ENCODE data around the gene TPX2. TPM values are rescaled to one million over a fixed set of nuclear protein-coding genes. Genes with fewer than 3 reads are reported as not detected.

The TPX2 gene
- total and polyA plus RNA-seq, 2 donors: 0.84 to 22.7 TPM

DNA sequence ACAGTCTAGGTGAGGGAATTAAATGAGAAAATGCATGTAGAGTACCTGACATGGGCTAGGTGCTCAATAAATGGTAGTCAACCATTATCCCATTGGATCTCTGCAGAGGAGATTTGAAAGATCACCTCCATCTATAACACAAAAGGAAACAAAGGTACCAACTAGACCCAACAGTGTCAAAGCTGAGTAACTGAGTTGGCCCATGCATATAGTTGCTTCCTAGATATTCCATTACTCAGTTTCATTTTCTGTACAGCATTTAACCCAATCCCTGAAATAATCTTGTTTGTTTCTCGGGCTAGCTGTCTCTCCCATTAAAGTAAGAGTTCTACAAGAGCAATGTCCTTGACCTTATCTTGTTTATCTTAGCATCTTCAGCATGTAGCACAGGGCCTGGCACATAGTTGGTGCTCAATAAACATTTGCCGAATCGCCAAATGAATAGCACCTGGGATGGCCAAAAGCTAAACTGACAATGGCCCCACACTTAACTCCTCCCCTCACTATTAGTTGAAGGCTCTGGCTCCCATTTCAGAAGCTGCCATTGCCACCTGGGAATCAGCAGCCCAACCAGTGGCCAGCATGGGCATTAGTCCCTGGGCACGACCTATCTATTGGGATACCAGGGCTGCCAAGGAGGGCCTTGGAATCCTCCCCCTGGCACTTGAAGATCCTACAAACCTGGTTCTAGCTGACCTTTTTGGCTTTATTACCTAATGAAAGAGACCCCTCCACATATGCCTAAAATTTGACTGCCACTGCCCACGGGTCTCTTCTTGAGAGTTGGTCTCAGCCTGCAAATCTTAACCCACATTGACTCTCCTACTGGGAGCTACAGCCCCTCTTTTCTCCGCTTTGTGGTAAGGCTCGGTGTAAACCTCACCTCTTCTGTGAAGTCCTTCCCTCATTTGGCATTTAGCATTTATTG is 39.0 kb upstream of the TPX2 start:
- WGBS: 95% methylated on average over 7 of the region's 7 CpGs
- DNase-seq (ENCODE audit: extremely low spot score): no peak
- Histone ChIP-seq H3K27ac (ENCODE audit: low read depth) (peak overlapping the region; percentile 74), H3K4me1 (ENCODE audit: insufficient read depth) (peaks cover 7% of the 10 kb centered on the region), H3K36me3 (ENCODE audit: insufficient read depth) (no peaks in the 10 kb centered on the region), H3K4me3 (ENCODE audit: low read depth, low read length) (no peak overlapping the region)

- DNase-seq (ENCODE audit: extremely low spot score): no peak
- 86% methylated on average over 5 of the region's 5 CpGs for WGBS
- Histone ChIP-seq H3K4me1 (ENCODE audit: insufficient read depth) (peaks cover 8% of the 10 kb centered on the region), H3K4me3 (ENCODE audit: low read depth, low read length) (no peak overlapping the region), H3K36me3 (ENCODE audit: insufficient read depth) (no peaks in the 10 kb centered on the region), H3K27ac (ENCODE audit: low read depth) (no peak overlapping the region)
Measured at GRCh38 chr20:31700747-31701146, 38.3 kb upstream of the TPX2 start.

- no peaks in the 10 kb centered on the region for H3K36me3 ChIP-seq (ENCODE audit: insufficient read depth)
- H3K27ac ChIP-seq (ENCODE audit: low read depth): peak overlapping the region; percentile 41
- peaks cover 8% of the 10 kb centered on the region for H3K4me1 ChIP-seq (ENCODE audit: insufficient read depth)
- no peak overlapping the region for H3K4me3 ChIP-seq (ENCODE audit: low read depth, low read length)
- DNase-seq (ENCODE audit: extremely low spot score): no peak
- WGBS: 85% methylated on average over 1 of the region's 1 CpG
Measured at GRCh38 chr20:31701591-31701990, 37.5 kb upstream of the TPX2 start.

DNA sequence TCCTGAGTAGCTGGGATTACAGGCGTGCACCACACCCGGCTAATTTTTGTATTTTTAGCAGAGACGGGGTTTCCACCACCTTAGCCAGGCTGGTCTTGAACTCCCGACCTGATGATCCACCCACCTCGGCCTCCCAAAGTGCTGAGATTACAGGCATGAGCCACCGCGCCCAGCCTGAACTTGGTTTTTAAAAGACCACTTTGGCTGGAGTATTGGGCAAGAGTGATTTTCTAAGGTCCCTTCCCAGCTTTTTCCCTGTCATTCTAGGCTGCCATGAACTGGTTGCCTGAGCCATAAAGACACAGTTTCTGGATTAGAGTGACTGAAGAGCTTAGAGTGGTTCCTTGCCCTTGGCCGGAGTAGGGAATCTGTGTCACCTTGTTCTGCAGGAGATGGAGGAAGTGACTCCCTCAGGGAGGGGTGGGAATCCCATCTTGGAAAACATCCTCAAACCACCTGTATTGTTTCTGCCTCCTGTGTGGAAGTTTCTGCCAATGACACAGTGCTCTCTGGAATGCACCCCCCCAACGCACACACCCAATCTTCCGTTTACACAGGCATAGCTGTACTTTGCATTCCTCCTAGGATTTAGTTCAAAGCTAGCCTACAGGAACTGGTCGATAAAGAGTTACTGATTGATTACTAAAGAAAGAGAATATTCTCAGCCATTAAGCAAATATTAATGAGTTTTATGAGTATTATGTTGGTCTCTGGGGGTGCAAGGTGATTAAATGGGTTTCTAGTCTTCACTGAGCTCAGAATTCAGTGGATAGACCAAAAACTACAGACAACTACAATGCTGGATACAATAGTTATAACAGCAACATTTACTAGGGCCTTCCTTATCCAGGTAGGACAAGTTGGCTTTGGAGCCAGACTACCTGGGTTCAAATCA is 34.6 kb upstream of the TPX2 start:
- Histone ChIP-seq H3K36me3 (ENCODE audit: insufficient read depth) (no peaks in the 10 kb centered on the region), H3K4me1 (ENCODE audit: insufficient read depth) (peaks cover 9% of the 10 kb centered on the region), H3K27ac (ENCODE audit: low read depth) (peak overlapping the region; percentile 62), H3K4me3 (ENCODE audit: low read depth, low read length) (no peak overlapping the region)
- no peak for DNase-seq (ENCODE audit: extremely low spot score)
- WGBS: 75% methylated on average over 11 of the region's 11 CpGs

DNA sequence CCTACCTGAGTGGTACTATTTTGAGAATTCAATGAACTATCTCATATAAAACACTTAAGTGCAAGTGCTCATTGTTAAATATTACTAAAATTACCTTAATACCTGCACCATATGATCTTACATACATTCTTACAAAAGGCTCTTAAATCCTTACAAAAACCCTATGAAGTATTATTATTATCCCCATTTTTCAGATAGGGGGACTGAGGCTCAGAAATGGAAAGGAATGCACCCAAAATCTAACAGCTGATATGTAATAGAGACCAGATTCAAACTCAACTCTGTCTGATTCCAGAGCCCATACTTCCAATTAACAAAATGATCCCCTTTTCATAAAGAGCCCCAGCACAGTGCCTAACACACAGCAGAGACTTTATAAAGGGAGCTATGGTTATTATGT is 33.9 kb upstream of the TPX2 start:
- no peak for DNase-seq (ENCODE audit: extremely low spot score)
- H3K36me3 ChIP-seq (ENCODE audit: insufficient read depth): no peaks in the 10 kb centered on the region
- H3K4me1 ChIP-seq (ENCODE audit: insufficient read depth): peaks cover 9% of the 10 kb centered on the region
- no peak overlapping the region for H3K4me3 ChIP-seq (ENCODE audit: low read depth, low read length)
- no peak overlapping the region for H3K27ac ChIP-seq (ENCODE audit: low read depth)

- Histone ChIP-seq H3K4me3 (ENCODE audit: low read depth, low read length) (no peak overlapping the region), H3K27ac (ENCODE audit: low read depth) (no peak overlapping the region), H3K36me3 (ENCODE audit: insufficient read depth) (no peaks in the 10 kb centered on the region), H3K4me1 (ENCODE audit: insufficient read depth) (peaks cover 7% of the 10 kb centered on the region)
- 88% methylated on average over 4 of the region's 4 CpGs for WGBS
- no peak for DNase-seq (ENCODE audit: extremely low spot score)
Measured at GRCh38 chr20:31705598-31706597, 33.2 kb upstream of the TPX2 start.

GRCh38 chr20:31706607-31707257 is 32.4 kb upstream of the TPX2 start:
- no peak overlapping the region for H3K27ac ChIP-seq (ENCODE audit: low read depth)

GRCh38 chr20:31707258-31707615 is 31.9 kb upstream of the TPX2 start:
- no peaks in the 10 kb centered on the region for H3K36me3 ChIP-seq (ENCODE audit: insufficient read depth)
- H3K4me1 ChIP-seq (ENCODE audit: insufficient read depth): peaks cover 9% of the 10 kb centered on the region
- H3K4me3 ChIP-seq (ENCODE audit: low read depth, low read length): no peak overlapping the region
- DNase-seq (ENCODE audit: extremely low spot score): no peak
- 96% methylated on average over 5 of the region's 5 CpGs for WGBS
- no peak overlapping the region for H3K27ac ChIP-seq (ENCODE audit: low read depth)

More at GRCh38 chr20:31706607-31707257, 32.4 kb upstream of the TPX2 start:
- WGBS: 96% methylated on average over 2 of the region's 2 CpGs
- no peak for DNase-seq (ENCODE audit: extremely low spot score)
- Histone ChIP-seq H3K36me3 (ENCODE audit: insufficient read depth) (no peaks in the 10 kb centered on the region), H3K4me1 (ENCODE audit: insufficient read depth) (peaks cover 9% of the 10 kb centered on the region), H3K4me3 (ENCODE audit: low read depth, low read length) (no peak overlapping the region)

DNA sequence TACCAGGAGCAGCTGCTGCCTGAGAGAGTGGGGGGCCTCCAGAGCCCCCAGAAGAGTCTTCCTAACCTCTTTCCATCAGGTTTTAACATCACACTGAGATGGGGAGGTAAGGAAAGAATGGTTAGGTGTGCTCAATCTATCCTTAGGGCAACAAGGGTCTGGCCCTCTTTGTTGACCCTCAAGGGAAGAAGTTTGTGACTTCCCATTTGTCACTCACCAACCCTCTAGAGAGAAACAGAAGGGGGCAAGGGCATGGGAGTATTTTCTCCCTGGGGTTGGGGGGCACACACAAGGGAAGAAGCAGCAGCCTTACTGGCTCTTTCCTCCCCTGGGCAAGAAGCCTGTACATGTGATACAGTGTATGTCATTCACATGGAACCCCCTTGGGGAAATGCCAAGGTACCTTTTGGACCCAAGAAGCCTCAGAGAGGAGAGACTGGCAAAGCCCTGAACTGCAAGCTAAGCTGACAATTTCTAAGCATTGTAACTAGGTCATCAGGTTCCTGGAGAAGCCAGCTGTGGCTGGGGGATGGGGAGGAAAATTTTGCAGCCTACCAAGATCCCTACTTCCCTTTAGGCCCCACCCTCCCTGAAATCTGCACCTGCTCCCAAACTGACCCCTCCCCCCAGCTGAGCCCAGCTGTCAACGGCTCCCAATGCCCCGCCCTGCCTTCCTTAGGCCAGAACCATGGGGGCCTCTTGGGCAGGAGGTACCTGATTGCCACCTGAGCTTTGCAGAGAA is 30.9 kb upstream of the TPX2 start:
- Histone ChIP-seq H3K4me1 (ENCODE audit: insufficient read depth) (peaks cover 9% of the 10 kb centered on the region), H3K36me3 (ENCODE audit: insufficient read depth) (no peaks in the 10 kb centered on the region), H3K27ac (ENCODE audit: low read depth) (peak overlapping the region; percentile 12), H3K4me3 (ENCODE audit: low read depth, low read length) (no peak overlapping the region)
- no peak for DNase-seq (ENCODE audit: extremely low spot score)
- 45% methylated on average over 2 of the region's 2 CpGs for WGBS

GRCh38 chr20:31708736-31709534 is 30.2 kb upstream of the TPX2 start:
- peaks cover 9% of the 10 kb centered on the region for H3K4me1 ChIP-seq (ENCODE audit: insufficient read depth)
- H3K27ac ChIP-seq (ENCODE audit: low read depth): no peak overlapping the region
- no peak for DNase-seq (ENCODE audit: extremely low spot score)
- no peak overlapping the region for H3K4me3 ChIP-seq (ENCODE audit: low read depth, low read length)
- no peaks in the 10 kb centered on the region for H3K36me3 ChIP-seq (ENCODE audit: insufficient read depth)
- 96% methylated on average over 11 of the region's 11 CpGs for WGBS

GRCh38 chr20:31709939-31710338 is 29.2 kb upstream of the TPX2 start:
- no peaks in the 10 kb centered on the region for H3K36me3 ChIP-seq (ENCODE audit: insufficient read depth)
- H3K27ac ChIP-seq (ENCODE audit: low read depth): no peak overlapping the region

More at GRCh38 chr20:31709939-31710338, 29.2 kb upstream of the TPX2 start:
- DNase-seq (ENCODE audit: extremely low spot score): no peak
- Histone ChIP-seq H3K4me3 (ENCODE audit: low read depth, low read length) (no peak overlapping the region), H3K4me1 (ENCODE audit: insufficient read depth) (peaks cover 7% of the 10 kb centered on the region)
- WGBS: 80% methylated on average over 5 of the region's 5 CpGs
